ENCODE data around the gene LHB. TPM values are rescaled to one million over a fixed set of nuclear protein-coding genes. Genes with fewer than 3 reads are reported as not detected.

The LHB gene
- total and polyA plus RNA-seq, 2 donors (not counting 3 experiments of a cell fraction or from before 2014, with no cell fraction given): 1.3 TPM; not detected in 1

DNA sequence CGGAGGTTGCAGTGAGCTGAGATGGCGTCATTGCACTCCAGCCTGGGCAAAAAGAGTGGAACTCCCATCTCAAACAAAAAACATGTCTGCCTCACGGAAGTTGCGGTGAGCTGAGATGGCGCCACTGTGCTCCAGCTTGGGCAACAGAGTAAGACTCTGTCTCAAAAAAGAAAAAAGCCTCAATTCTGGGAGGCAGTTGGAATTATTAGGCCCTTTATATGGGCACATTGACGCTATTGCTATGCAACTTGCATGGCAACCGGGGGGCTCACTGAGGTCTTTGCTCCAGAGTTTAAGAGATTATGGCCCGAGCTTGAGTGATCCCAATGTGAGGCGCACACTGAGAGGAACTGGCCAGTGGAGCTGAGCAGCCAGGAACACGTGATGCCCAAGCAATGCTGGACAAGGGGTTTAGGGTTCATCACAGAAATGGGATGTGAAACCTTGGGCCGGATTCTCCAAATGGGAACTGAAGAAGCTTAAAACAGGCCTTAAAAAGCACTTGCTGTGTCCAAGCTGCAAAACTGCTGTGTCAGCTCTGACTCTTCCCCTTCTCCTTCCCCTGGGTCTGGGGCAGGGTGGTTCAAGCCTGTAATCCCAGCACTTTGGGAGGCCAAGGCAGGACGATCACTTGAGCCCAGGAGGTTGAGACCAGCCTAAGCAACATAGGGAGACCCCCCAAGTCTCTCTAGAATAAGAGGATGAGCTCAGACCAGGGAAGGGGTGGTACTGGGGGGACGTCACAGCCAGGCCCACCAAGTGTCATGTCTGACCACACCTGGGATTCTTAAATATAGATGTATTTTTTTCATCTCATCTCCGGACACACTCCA, 49.3 kb downstream of the LHB start:
- peaks cover 3% of the 10 kb centered on the region for H4K20me1 ChIP-seq (replicated peaks; ENCODE audit: control insufficient read depth, extremely low read depth, insufficient read depth, low read length)
- H3K27me3 ChIP-seq (ENCODE audit: control insufficient read depth in 2 of 2, insufficient read depth in 2 of 2, low read length in 2 of 2): no peaks in the 10 kb centered on the region
- dilution Hi-C loops (cut with MboI; ENCODE audit: extremely low pct_ligation_motif_present, low sequenced_read_pairs) (no loop called here), intact Hi-C loops (cut with micrococcal nuclease) (no loop called here)
- H2AFZ ChIP-seq (ENCODE audit: low read depth, low read length): no peak overlapping the region
- H3K9ac ChIP-seq (replicated peaks; ENCODE audit: extremely low read depth, insufficient read depth, low read length): no peak overlapping the region
- no peak overlapping the region for H3K4me3 ChIP-seq (replicated peaks in 1 of 3; ENCODE audit: insufficient read depth in 1 of 3, low read depth in 1 of 3, low read length in 3 of 3)
- no peak overlapping the region for H3K27ac ChIP-seq (ENCODE audit: insufficient read depth, low read depth, low read length)
- TF ChIP-seq POLR2A (IDR thresholded peaks at IDR 0.05; ENCODE audit: low read depth, low read length): peak; percentile 71
- TF ChIP-seq JUN (IDR thresholded peaks at IDR 0.05; ENCODE audit: borderline replicate concordance, insufficient read depth, insufficient read length, low read depth): no peak
- TF ChIP-seq, protein P1, sequence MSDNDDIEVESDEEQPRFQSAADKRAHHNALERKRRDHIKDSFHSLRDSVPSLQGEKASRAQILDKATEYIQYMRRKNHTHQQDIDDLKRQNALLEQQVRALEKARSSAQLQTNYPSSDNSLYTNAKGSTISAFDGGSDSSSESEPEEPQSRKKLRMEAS (IDR thresholded peaks at IDR 0.05; ENCODE audit: insufficient read depth, insufficient read length): no peak
- TF ChIP-seq EZH2 (IDR thresholded peaks at IDR 0.05; ENCODE audit: borderline replicate concordance, low read depth, low read length, severe bottlenecking): no peak
- TF ChIP-seq CTCF (IDR thresholded peaks at IDR 0.05; ENCODE audit: extremely low read depth in 1 of 2, insufficient read depth in 1 of 2, low read depth in 1 of 2, low read length in 2 of 2): no peak
- TF ChIP-seq FOS (IDR thresholded peaks at IDR 0.05; ENCODE audit: borderline replicate concordance, insufficient read depth, low read length): no peak
- TF ChIP-seq GATA2 (IDR thresholded peaks at IDR 0.05; ENCODE audit: insufficient read depth, insufficient read length, low read depth, low read length): no peak
- no peak overlapping the region for H3K4me2 ChIP-seq (ENCODE audit: insufficient read depth, low read length)
- no TSS peak for BruUV-seq (replicated peaks)
- H3K79me2 ChIP-seq (ENCODE audit: control insufficient read depth, insufficient read depth, low read length): peaks cover 16% of the 10 kb centered on the region
- no peak for DNase-seq (ENCODE audit: low read depth, low spot score)
- H3K4me1 ChIP-seq (ENCODE audit: control insufficient read depth, extremely low read depth, insufficient read depth, low read length): peaks cover 18% of the 10 kb centered on the region
- peaks cover 3 to 9% of the 10 kb centered on the region in 2 experiments for H3K36me3 ChIP-seq (ENCODE audit: control insufficient read depth in 2 of 2, extremely low read depth in 1 of 2, insufficient read depth in 2 of 2, low read length in 2 of 2)
- POLR2A ChIA-PET: interaction anchor here (0.6 to 2.3 kb wide), 4 partner anchors 87 to 202 kb away, joined by 3 to 14 read pairs (median 4); partner anchors contain the start of gene PPP1R15A
- CTCF ChIA-PET: interaction anchor here (0.8 to 2.7 kb wide), 7 partner anchors 26 to 180 kb away, joined by 3 to 20 read pairs (median 3); partner anchors contain the start of genes HSD17B14 and RUVBL2
- no peaks in the 10 kb centered on the region for H3K9me1 ChIP-seq (replicated peaks; ENCODE audit: control insufficient read depth, extremely low read depth, insufficient read depth, low read length)
- FAIRE-seq: peak; percentile 52
- H3K9me3 ChIP-seq (replicated peaks; ENCODE audit: control insufficient read depth, insufficient read depth, low read length): no peaks in the 10 kb centered on the region
